EH (cell line): ENCODE measurements around the gene SAE1.

Experiments used
- DNase-seq: peaks from one replicate; pipeline ENCODE4 v3.0.0-alpha.2; 2015; ENCODE audit warnings: low read depth

The SAE1 gene

GRCh38 chr19:47161876-47162489, 31.3 kb downstream of the SAE1 start:
- peak; percentile 60 for DNase-seq

- no peak for DNase-seq
Measured at GRCh38 chr19:47168065-47168464, 37.4 kb downstream of the SAE1 start.

DNA sequence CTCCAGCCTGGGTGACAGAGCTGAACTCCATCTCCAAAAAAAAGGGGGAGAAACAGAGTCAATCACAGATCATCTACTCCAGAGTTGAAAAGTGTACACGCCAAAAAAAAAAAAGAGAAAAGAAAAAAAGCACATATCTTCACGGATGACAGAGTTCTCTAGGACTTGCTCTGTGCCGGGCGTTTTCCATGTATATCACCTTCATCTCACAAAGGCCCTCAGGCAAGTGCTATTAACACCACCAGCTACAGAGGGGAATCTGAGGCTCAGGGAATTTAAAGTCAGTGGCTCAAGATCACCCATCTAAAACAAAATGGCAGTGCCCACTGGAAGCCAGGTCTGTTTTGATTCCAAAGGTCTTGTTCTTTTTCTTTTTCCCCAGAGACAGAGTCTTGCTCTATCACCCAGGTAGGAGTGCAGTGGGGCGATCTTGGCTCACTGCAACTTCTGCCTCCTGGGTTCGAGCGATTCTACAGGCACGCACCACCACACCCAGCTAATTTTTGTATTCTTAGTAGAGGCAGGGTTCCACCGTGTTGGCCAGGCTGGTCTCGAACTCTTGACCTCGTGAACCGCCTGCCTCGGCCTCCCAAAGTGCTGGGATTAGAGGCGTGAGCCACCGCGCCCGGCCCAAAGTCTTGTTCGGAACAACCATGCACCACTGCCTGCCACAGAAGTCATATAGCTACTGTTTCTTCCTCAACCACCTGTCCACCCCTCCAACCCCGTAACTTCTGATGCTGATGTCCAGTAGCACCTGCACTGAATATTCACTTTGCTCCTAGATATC, 42.2 kb downstream of the SAE1 start:
- DNase-seq = no peak

- DNase-seq = peak; percentile 91
Measured at GRCh38 chr19:47176071-47176626, 45.5 kb downstream of the SAE1 start.

GRCh38 chr19:47176627-47177090, 46.0 kb downstream of the SAE1 start:
- peak; percentile 97 for DNase-seq

GRCh38 chr19:47179653-47180310, 49.1 kb downstream of the SAE1 start:
- no peak for DNase-seq

- DNase-seq = no peak
Measured at GRCh38 chr19:47183601-47184000, 53.0 kb downstream of the SAE1 start.

GRCh38 chr19:47186446-47187334, 56.1 kb downstream of the SAE1 start:
- no peak for DNase-seq

DNA sequence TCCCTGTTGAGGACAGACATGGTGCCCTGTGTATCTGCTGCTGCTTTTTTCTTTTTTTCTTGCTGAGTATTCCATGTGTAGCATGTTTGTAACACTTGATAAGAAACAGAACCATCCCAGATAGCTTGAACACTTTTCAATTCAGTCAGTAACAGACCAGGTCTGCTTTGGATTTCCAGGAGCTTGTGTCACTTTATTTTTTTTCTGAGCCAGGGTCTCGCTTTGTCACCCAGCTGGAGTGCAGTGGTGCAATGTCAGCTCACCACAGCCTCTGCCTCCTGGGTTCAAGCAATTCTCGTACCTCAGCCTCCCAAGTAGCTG, 56.7 kb downstream of the SAE1 start:
- no peak for DNase-seq

GRCh38 chr19:47187797-47188196, 57.2 kb downstream of the SAE1 start:
- no peak for DNase-seq

- DNase-seq = no peak
Measured at GRCh38 chr19:47188507-47189033, 57.9 kb downstream of the SAE1 start.

GRCh38 chr19:47190167-47190727, 59.6 kb downstream of the SAE1 start:
- DNase-seq = peak; percentile 81

- DNase-seq = no peak
Measured at GRCh38 chr19:47195434-47195833, 64.8 kb downstream of the SAE1 start.

DNA sequence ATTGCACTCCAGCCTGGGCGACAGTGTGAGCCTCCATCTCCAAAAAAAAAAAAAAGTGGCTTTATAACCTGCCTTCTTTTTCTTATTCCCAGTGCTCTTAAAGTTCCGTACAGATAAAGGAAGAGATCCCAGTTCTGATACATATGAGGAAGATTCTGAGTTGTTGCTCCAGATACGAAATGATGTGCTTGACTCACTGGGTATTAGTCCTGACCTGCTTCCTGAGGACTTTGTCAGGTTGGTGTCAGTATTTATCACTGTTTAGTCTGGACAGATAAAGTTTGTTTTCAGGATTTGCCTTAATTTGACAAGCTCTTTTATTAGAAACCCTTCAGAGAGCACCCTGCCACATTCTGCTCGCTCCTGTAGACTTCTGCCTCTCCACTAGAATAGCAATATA, 66.5 kb downstream of the SAE1 start:
- no peak for DNase-seq

- no peak for DNase-seq
Measured at GRCh38 chr19:47200530-47200929, 69.9 kb downstream of the SAE1 start.

- no peak for DNase-seq
Measured at GRCh38 chr19:47203254-47203653, 72.6 kb downstream of the SAE1 start.

- no peak for DNase-seq
Measured at GRCh38 chr19:47209319-47210179, 78.9 kb downstream of the SAE1 start.

- peak; percentile 66 for DNase-seq
Measured at GRCh38 chr19:47210180-47210490, 79.5 kb downstream of the SAE1 start.

DNA sequence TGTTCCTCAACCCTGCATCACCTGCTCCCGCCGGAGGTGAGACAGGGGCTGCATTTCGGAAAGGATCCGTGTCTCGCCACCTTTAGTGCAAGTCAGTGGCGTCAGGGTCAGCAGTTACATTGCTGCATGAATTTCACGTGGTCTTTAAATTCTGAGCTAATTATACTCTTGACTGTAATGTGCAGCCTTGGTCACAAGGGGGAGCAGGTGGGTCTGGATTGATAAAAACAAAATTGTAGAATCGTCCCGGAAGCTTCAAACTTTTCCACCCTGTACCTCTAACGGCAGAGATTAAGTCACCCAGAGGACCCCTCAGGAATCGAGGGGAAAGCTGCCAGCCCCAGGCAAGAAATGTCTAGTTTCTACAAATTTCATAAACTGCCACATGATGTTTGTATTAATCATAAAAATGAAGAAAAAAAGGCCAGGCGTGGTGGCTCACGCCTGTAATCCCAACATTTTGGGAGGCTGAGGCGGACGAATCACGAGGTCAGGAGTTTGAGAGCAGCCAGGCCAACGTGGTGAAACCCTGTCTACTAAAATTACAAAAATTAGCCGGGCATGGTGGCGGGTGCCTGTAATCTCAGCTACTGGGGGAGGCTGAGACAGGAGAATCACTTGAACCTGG, 80.2 kb downstream of the SAE1 start:
- peak; percentile 85 for DNase-seq

GRCh38 chr19:47215581-47215980, 84.9 kb downstream of the SAE1 start:
- DNase-seq = no peak
